GM13977 (cell line): ENCODE results near the gene FOXP4.

Experiments
- DNase-seq: peaks from one replicate; pipeline ENCODE4 v3.0.0; 2012; ENCODE audit warnings: low spot score
- CTCF ChIP-seq: IDR thresholded peaks from 2 replicates; pipeline ENCODE4 v1.5.1; 2012; ENCODE audit warnings: mild to moderate bottlenecking, control low read depth; ENCODE audit not compliant: insufficient read depth; ENCODE audit errors: extremely low read depth, missing control alignments
- in situ Hi-C: fragments of 300-500 bp; cut with MboI; formaldehyde crosslinking; loops from one replicate; pipeline ENCODE4 v1.12.0; 2022; ENCODE audit warnings: low sequenced_read_pairs, low pct_unique_long_range_greater_than_20kb, mixed read lengths, inconsistent platforms; ENCODE audit not compliant: unreplicated experiment

FOXP4 gene

DNA sequence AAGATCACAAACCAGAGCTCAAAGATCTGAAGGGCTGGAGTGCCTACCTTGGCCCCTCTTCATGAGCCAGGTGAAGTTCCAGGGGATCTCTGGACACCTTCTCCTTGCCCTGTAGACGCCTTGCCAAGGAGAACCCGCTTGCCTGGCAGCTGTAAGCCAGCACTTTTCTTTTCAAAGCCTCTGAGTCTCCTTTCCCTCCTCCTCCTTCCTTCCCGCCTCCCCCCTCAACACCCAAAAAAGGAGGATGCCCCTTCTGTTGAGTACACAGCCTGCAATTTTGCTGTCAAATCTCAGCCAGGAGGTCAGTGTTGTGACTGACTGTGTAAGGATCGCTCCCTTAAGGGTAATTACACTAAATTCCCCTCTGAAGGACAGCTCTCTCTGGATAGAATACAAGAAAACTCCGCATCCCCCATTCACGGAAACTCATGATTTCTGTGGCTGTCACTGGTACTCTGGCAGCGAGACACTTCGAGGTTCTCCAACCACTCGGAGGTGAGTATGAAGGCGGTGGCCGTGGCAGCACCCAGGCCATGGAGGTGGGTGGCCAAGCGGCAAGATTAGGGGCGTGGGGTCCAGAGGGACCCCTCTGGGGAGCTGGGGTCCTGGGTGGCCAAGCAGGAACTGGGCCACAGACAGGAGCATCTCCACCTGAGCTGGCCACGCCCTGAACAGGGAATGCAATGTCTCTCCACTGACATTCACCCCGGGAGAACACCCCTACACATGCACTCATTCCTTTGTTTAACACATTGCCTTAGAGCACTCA lies 23.2 kb upstream of the FOXP4 start:
- TF ChIP-seq CTCF = no peak
- in situ Hi-C loops = no loop called here
- DNase-seq = no peak

GRCh38 chr6:41523915-41524633 lies 22.1 kb upstream of the FOXP4 start:
- TF ChIP-seq CTCF = no peak
- in situ Hi-C loops = no loop called here
- DNase-seq = no peak

- in situ Hi-C loops = no loop called here
- no peak for DNase-seq
- no peak for TF ChIP-seq CTCF
Observed at GRCh38 chr6:41524634-41525011, 21.6 kb upstream of the FOXP4 start.

DNA sequence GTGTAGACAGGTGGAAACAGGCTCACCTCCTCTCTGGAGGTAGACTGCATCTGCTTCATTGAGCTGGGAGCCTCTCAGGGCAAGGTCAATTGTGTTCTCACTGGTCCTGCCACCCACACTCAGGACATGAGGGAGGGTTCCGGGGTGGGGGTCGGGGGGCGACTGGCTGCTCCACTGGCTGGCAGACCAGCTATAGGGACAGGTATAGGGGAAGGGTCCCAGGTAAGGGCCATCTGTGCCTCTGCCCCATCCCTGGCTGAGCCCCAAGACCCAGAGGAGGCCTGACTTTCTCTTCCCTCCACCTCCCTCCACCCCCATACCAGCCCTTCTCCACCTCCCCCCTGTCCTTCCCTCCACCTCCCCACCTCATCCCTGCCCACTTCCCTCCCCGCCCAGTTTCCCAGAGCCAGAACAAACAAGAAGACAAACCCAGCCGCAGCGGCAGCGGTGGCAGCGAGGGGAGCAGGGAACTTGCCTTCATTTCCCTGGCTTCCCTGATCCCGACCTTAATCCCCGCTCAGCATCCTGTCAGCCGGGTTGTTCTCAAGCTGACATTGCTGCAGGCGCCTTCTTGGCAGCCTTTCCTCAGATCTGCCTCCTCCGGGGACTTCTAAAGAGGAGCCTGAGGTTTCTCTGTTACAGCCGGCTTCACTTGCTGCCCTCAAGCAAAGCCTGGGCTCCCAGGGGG lies 18.3 kb upstream of the FOXP4 start:
- in situ Hi-C loops = no loop called here
- TF ChIP-seq CTCF = no peak
- DNase-seq = no peak

DNA sequence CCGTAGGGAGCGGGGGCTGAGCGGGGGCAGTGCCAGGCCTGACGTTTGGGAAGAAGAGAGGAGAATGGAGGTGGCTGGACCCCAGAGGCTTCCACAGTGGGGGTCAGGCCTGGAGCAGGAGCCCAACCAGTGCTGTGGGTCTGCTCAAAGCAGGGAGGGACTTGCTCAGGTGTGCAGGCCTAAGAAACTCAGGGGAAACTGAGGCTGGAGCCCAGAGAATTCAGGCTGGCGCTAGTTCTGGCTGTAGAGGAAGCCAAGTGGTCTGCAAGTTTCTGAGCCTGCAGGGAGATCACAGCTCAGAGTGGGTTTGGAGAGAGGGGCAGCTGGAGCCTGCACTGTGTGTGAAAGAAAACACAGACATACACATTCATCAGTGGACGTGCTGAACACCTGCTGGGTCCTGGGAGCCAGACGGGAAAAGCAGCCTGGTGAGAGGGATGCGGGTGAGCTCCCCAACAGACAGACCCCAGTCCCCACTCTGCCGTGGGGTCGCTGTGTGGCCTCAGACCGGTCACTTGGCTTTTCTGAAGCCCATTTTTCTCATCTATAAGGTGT lies 17.7 kb upstream of the FOXP4 start:
- TF ChIP-seq CTCF = no peak
- DNase-seq = no peak
- in situ Hi-C loops = no loop called here

- in situ Hi-C loops = no loop called here
- TF ChIP-seq CTCF = no peak
- no peak for DNase-seq
Observed at GRCh38 chr6:41529049-41529448, 17.1 kb upstream of the FOXP4 start.
